Activated naive CD8-positive, alpha-beta T cell (primary cell): ENCODE results near the gene GPR21.
A peak's percentile ranks its signal among the peaks of the same experiment; 100 is the strongest.

Experiments
- H3K27ac Mint-ChIP-seq: one replicate; pipeline ENCODE4 v1.8.0; 2021; ENCODE audit warnings: mixed read lengths
- H3K27me3 Mint-ChIP-seq: one replicate; pipeline ENCODE4 v1.8.0; 2021; ENCODE audit warnings: mixed read lengths
- H3K36me3 Mint-ChIP-seq: one replicate; pipeline ENCODE4 v1.8.0; 2021; ENCODE audit warnings: mixed read lengths
- H3K4me1 Mint-ChIP-seq: one replicate; pipeline ENCODE4 v1.8.0; 2021; ENCODE audit warnings: low read depth, mixed read lengths
- H3K4me3 Mint-ChIP-seq: one replicate; pipeline ENCODE4 v1.8.0; 2021; ENCODE audit warnings: mild to moderate bottlenecking, mixed read lengths
- H3K9me3 Mint-ChIP-seq: one replicate; pipeline ENCODE4 v1.8.0; 2021; ENCODE audit warnings: low read depth, mixed read lengths

Gene GPR21

GRCh38 chr9:123033352-123033751, at the start of gene GPR21:
Gene GPR21 (plus strand): TSS chr9:123033667. CDS start chr9:123034567, 900 bp downstream.
- H3K27ac Mint-ChIP-seq: no peak within 1 kb of the TSS
- peaks cover 11% of the 10 kb centered on the region for H3K4me1 Mint-ChIP-seq
- H3K36me3 Mint-ChIP-seq: peaks cover 10% of the 10 kb centered on the region
- no peaks in the 10 kb centered on the region for H3K27me3 Mint-ChIP-seq
- H3K4me3 Mint-ChIP-seq: no peak within 1 kb of the TSS
- no peaks in the 10 kb centered on the region for H3K9me3 Mint-ChIP-seq

- no peaks in the 10 kb centered on the region for H3K9me3 Mint-ChIP-seq
- no peak overlapping the region for H3K4me3 Mint-ChIP-seq
- H3K27me3 Mint-ChIP-seq: no peaks in the 10 kb centered on the region
- H3K4me1 Mint-ChIP-seq: no peaks in the 10 kb centered on the region
- H3K27ac Mint-ChIP-seq: no peak overlapping the region
- H3K36me3 Mint-ChIP-seq: peaks cover 3% of the 10 kb centered on the region
Measured at GRCh38 chr9:122986010-122986409, 47.5 kb upstream of the GPR21 start.

- Mint-ChIP-seq H3K27me3 (no peaks in the 10 kb centered on the region), H3K9me3 (no peaks in the 10 kb centered on the region), H3K27ac (no peak overlapping the region), H3K4me3 (no peak overlapping the region), H3K36me3 (peaks cover 3% of the 10 kb centered on the region), H3K4me1 (peaks cover 2% of the 10 kb centered on the region)
Measured at GRCh38 chr9:122988141-122988540, 45.3 kb upstream of the GPR21 start.

GRCh38 chr9:122988920-122989621, 44.4 kb upstream of the GPR21 start:
- no peak overlapping the region for H3K4me3 Mint-ChIP-seq
- H3K27me3 Mint-ChIP-seq: no peaks in the 10 kb centered on the region
- H3K9me3 Mint-ChIP-seq: no peaks in the 10 kb centered on the region
- H3K4me1 Mint-ChIP-seq: peaks cover 2% of the 10 kb centered on the region
- H3K27ac Mint-ChIP-seq: peak overlapping the region; percentile 68
- peaks cover 3% of the 10 kb centered on the region for H3K36me3 Mint-ChIP-seq

- Mint-ChIP-seq H3K36me3 (peaks cover 3% of the 10 kb centered on the region), H3K4me1 (peaks cover 2% of the 10 kb centered on the region), H3K27ac (peak overlapping the region; percentile 10), H3K9me3 (no peaks in the 10 kb centered on the region), H3K27me3 (no peaks in the 10 kb centered on the region), H3K4me3 (no peak overlapping the region)
Measured at GRCh38 chr9:122991370-122991830, 42.1 kb upstream of the GPR21 start.

- Mint-ChIP-seq H3K36me3 (peaks cover 13% of the 10 kb centered on the region), H3K27ac (no peak overlapping the region)
Measured at GRCh38 chr9:122996586-122996985, 36.9 kb upstream of the GPR21 start.

GRCh38 chr9:122998448-122998847, 35.0 kb upstream of the GPR21 start:
- no peaks in the 10 kb centered on the region for H3K4me1 Mint-ChIP-seq
- H3K27me3 Mint-ChIP-seq: no peaks in the 10 kb centered on the region
- peaks cover 13% of the 10 kb centered on the region for H3K36me3 Mint-ChIP-seq
- no peaks in the 10 kb centered on the region for H3K9me3 Mint-ChIP-seq
- H3K4me3 Mint-ChIP-seq: no peak overlapping the region
- H3K27ac Mint-ChIP-seq: no peak overlapping the region

More at GRCh38 chr9:122996586-122996985, 36.9 kb upstream of the GPR21 start:
- Mint-ChIP-seq H3K4me1 (peaks cover under 1% of the 10 kb centered on the region), H3K4me3 (no peak overlapping the region), H3K27me3 (no peaks in the 10 kb centered on the region), H3K9me3 (no peaks in the 10 kb centered on the region)

GRCh38 chr9:123000371-123001068, 32.9 kb upstream of the GPR21 start:
- no peak overlapping the region for H3K27ac Mint-ChIP-seq
- no peaks in the 10 kb centered on the region for H3K4me1 Mint-ChIP-seq
- no peaks in the 10 kb centered on the region for H3K27me3 Mint-ChIP-seq
- no peaks in the 10 kb centered on the region for H3K9me3 Mint-ChIP-seq
- H3K36me3 Mint-ChIP-seq: peaks cover 14% of the 10 kb centered on the region
- no peak overlapping the region for H3K4me3 Mint-ChIP-seq

GRCh38 chr9:123002754-123003153, 30.7 kb upstream of the GPR21 start:
- H3K27me3 Mint-ChIP-seq: no peaks in the 10 kb centered on the region
- H3K4me1 Mint-ChIP-seq: no peaks in the 10 kb centered on the region
- no peak overlapping the region for H3K4me3 Mint-ChIP-seq
- peaks cover 12% of the 10 kb centered on the region for H3K36me3 Mint-ChIP-seq
- H3K9me3 Mint-ChIP-seq: no peaks in the 10 kb centered on the region
- H3K27ac Mint-ChIP-seq: no peak overlapping the region

- peaks cover 12% of the 10 kb centered on the region for H3K36me3 Mint-ChIP-seq
- H3K27ac Mint-ChIP-seq: no peak overlapping the region
- H3K4me1 Mint-ChIP-seq: no peaks in the 10 kb centered on the region
- H3K4me3 Mint-ChIP-seq: no peak overlapping the region
- H3K9me3 Mint-ChIP-seq: no peaks in the 10 kb centered on the region
- H3K27me3 Mint-ChIP-seq: no peaks in the 10 kb centered on the region
Measured at GRCh38 chr9:123003466-123003865, 30.0 kb upstream of the GPR21 start.

- no peak overlapping the region for H3K27ac Mint-ChIP-seq
- peaks cover 6% of the 10 kb centered on the region for H3K36me3 Mint-ChIP-seq
Measured at GRCh38 chr9:123005964-123006363, 27.5 kb upstream of the GPR21 start.

GRCh38 chr9:123007269-123007668, 26.2 kb upstream of the GPR21 start:
- H3K27me3 Mint-ChIP-seq: no peaks in the 10 kb centered on the region
- H3K27ac Mint-ChIP-seq: no peak overlapping the region
- no peak overlapping the region for H3K4me3 Mint-ChIP-seq

More at GRCh38 chr9:123005964-123006363, 27.5 kb upstream of the GPR21 start:
- Mint-ChIP-seq H3K4me1 (no peaks in the 10 kb centered on the region), H3K9me3 (no peaks in the 10 kb centered on the region), H3K27me3 (no peaks in the 10 kb centered on the region), H3K4me3 (no peak overlapping the region)

GRCh38 chr9:123008909-123009308, 24.6 kb upstream of the GPR21 start:
- Mint-ChIP-seq H3K4me1 (no peaks in the 10 kb centered on the region), H3K9me3 (no peaks in the 10 kb centered on the region), H3K27me3 (no peaks in the 10 kb centered on the region), H3K36me3 (peaks cover 17% of the 10 kb centered on the region), H3K4me3 (no peak overlapping the region), H3K27ac (no peak overlapping the region)

More at GRCh38 chr9:123007269-123007668, 26.2 kb upstream of the GPR21 start:
- H3K36me3 Mint-ChIP-seq: peaks cover 13% of the 10 kb centered on the region
- H3K4me1 Mint-ChIP-seq: no peaks in the 10 kb centered on the region
- H3K9me3 Mint-ChIP-seq: no peaks in the 10 kb centered on the region

GRCh38 chr9:123011380-123011779, 22.1 kb upstream of the GPR21 start:
- Mint-ChIP-seq H3K4me1 (no peaks in the 10 kb centered on the region), H3K4me3 (no peak overlapping the region), H3K27me3 (no peaks in the 10 kb centered on the region), H3K27ac (no peak overlapping the region), H3K9me3 (no peaks in the 10 kb centered on the region), H3K36me3 (peaks cover 26% of the 10 kb centered on the region)

GRCh38 chr9:123011878-123012528, 21.5 kb upstream of the GPR21 start:
- Mint-ChIP-seq H3K9me3 (no peaks in the 10 kb centered on the region), H3K27me3 (no peaks in the 10 kb centered on the region), H3K4me3 (no peak overlapping the region), H3K36me3 (peaks cover 26% of the 10 kb centered on the region), H3K27ac (no peak overlapping the region), H3K4me1 (no peaks in the 10 kb centered on the region)
